Sigmoid colon (tissue), 7 donors: ENCODE data around the gene TPSD1. TPM values are rescaled to one million over a fixed set of nuclear protein-coding genes. Genes with fewer than 3 reads are reported as not detected.

ENCODE experiments used
- DNase-seq: peaks from one replicate; pipeline ENCODE4 v3.0.0-alpha.2; 2019
- H3K27ac ChIP-seq, 4 donors: fragments of 200-600 bp; sonication (generic); one replicate each; pipeline ENCODE4 v1.5.1; 2016 to 2019; ENCODE audit warnings: mild to moderate bottlenecking in 1 of 4
- H3K27me3 ChIP-seq, 3 donors: fragments of 200-600 bp; sonication (generic); one replicate each; pipeline ENCODE4 v1.5.1; 2019; ENCODE audit warnings: mild to moderate bottlenecking in 1 of 3
- H3K36me3 ChIP-seq, 4 donors: fragments of 200-600 bp; sonication (generic); one replicate each; pipeline ENCODE4 v1.5.1; 2016 to 2019
- H3K4me1 ChIP-seq, 4 donors: fragments of 200-600 bp; sonication (generic); one replicate each; pipeline ENCODE4 v1.5.1; 2017 to 2019
- H3K4me3 ChIP-seq, 4 donors: fragments of 200-600 bp; sonication (generic); one replicate each; pipeline ENCODE4 v1.5.1; 2017 to 2019; ENCODE audit warnings: mild to moderate bottlenecking in 2 of 4, moderate library complexity in 1 of 4
- H3K9me3 ChIP-seq, 4 donors: fragments of 200-600 bp in 3 of 4; sonication (generic) in 3 of 4; one replicate each; pipeline versions ENCODE4 v1.5.1 to v1.6.1; 2013 to 2019
- CTCF ChIP-seq, 4 experiments: fragments of 450-650 bp in 3 of 4; fragments of 200-600 bp in 1 of 4; IDR thresholded peaks; one replicate each; pipeline ENCODE4 v1.5.1; 2016 to 2019; ENCODE audit warnings: antibody characterized with exemption in 4 of 4, mild to moderate bottlenecking in 3 of 4, moderate library complexity in 2 of 4
- EP300 ChIP-seq, 4 donors: sonication (generic); formaldehyde crosslinking; IDR thresholded peaks; one replicate each; pipeline ENCODE4 v1.6.1; 2017; ENCODE audit warnings: antibody characterized with exemption in 4 of 4
- POLR2A ChIP-seq, 2 donors: fragments of 450-650 bp; IDR thresholded peaks; one replicate each; pipeline ENCODE4 v1.6.1; 2016; ENCODE audit warnings: antibody characterized with exemption in 2 of 2, mild to moderate bottlenecking in 2 of 2, moderate library complexity in 2 of 2
- POLR2AphosphoS5 ChIP-seq, 4 donors: sonication (generic); formaldehyde crosslinking; IDR thresholded peaks; one replicate each; pipeline ENCODE4 v1.6.1; 2017; ENCODE audit warnings: antibody characterized with exemption in 4 of 4
- WGBS, 2 donors: extraction: QIAGEN DNeasy Blood & Tissue Kit; methylation state at CpG; one replicate each; pipeline ENCODE4 v1.1.7; 2013; 5-methylcytosine and 5-hydroxymethylcytosine counted together
- intact Hi-C: fragments of 100-400 bp; cut with DNase I; formaldehyde crosslinking; loops from one replicate; pipeline ENCODE4 v1.15.1; 2023
- polyA plus RNA-seq, 3 donors: library from polyadenylated mRNA; stranded (reverse); fragments of 200-250 nt; gene quantifications; one replicate each; pipeline ENCODE4 v1.2.3, GENCODE V29; 2013
- total RNA-seq, 4 donors: library from RNA; depleted of rRNA; stranded (reverse); fragments of >200 nt; gene quantifications; one replicate each; pipeline ENCODE4 v1.1.0, GENCODE V29; 2016
- donor health status: healthy with polysubstance abuse.
- donor health status: Bipolar disorder and iron deficiency.
- donor health status: healthy.

Gene TPSD1
- total and polyA plus RNA-seq, 7 donors: 0.71 to 5.3 (median 1.2) TPM; not detected in 4

- Histone ChIP-seq H3K27me3 (peaks cover under 1 to 30% (median 16%) of the 10 kb centered on the region in 3 donors), H3K4me1 (peaks cover 0 to 13% (median 11%) of the 10 kb centered on the region in 4 donors), H3K4me3 (no peak overlapping the region), H3K9me3 (no peaks in the 10 kb centered on the region), H3K27ac (no peak overlapping the region), H3K36me3 (no peaks in the 10 kb centered on the region)
- TF ChIP-seq CTCF (IDR thresholded peaks at IDR 0.05) (no peak), EP300 (IDR thresholded peaks at IDR 0.05) (no peak), POLR2AphosphoS5 (IDR thresholded peaks at IDR 0.05) (no peak), POLR2A (IDR thresholded peaks at IDR 0.05) (no peak)
- WGBS, 2 donors: 69% methylated on average over 4 of the region's 4 CpGs
- no peak for DNase-seq
- intact Hi-C loops: loop anchor here (5.0 kb wide), 1 partner anchor 961 kb away; the partner anchor contains the start of gene RNPS1
Measured at GRCh38 chr16:1306334-1306733, 50.5 kb downstream of the TPSD1 start.

- Histone ChIP-seq H3K4me1 (peaks cover 0 to 32% (median 30%) of the 10 kb centered on the region in 4 donors), H3K4me3 (peak overlapping the region; percentile 58 to 84 (median 73)), H3K27ac (peak overlapping the region; percentile 88 to 95 (median 94)), H3K36me3 (peaks cover 0 to 10% (median 0%) of the 10 kb centered on the region in 4 donors), H3K9me3 (no peaks in the 10 kb centered on the region), H3K27me3 (peaks cover 0 to 10% (median 0%) of the 10 kb centered on the region in 3 donors)
- no peak for DNase-seq
- intact Hi-C loops: loop anchor here (2.0 to 5.0 kb wide), 2 partner anchors 100 to 959 kb away; partner anchors contain the start of gene RNPS1
- 4% methylated on average over 42 of the region's 43 CpGs for WGBS, 2 donors
- TF ChIP-seq POLR2A (IDR thresholded peaks at IDR 0.05): no peak
- no peak for TF ChIP-seq EP300 (IDR thresholded peaks at IDR 0.05)
- no peak for TF ChIP-seq POLR2AphosphoS5 (IDR thresholded peaks at IDR 0.05)
- no peak for TF ChIP-seq CTCF (IDR thresholded peaks at IDR 0.05)
Measured at GRCh38 chr16:1308036-1308976, 52.4 kb downstream of the TPSD1 start.

Other genes with a start within 250 kb of the TPSD1 start
- not detected for gene SSTR5, start 183.3 kb upstream of the TPSD1 start, total RNA-seq
- under 1 TPM in 1 of 3 donors, not detected in 2; 0.04 TPM for gene SSTR5, start 183.3 kb upstream of the TPSD1 start, polyA plus RNA-seq
- not detected for gene C1QTNF8, start 159.8 kb upstream of the TPSD1 start, total RNA-seq
- not detected for gene C1QTNF8, start 159.8 kb upstream of the TPSD1 start, polyA plus RNA-seq
- 100 to 1,000 TPM in 2 of 4 donors, 10 to 100 TPM in 2; 37.0 to 181 (median 127) TPM for gene CACNA1H, start 103.0 kb upstream of the TPSD1 start, total RNA-seq
- 10 to 100 TPM in 1 of 3 donors, 1 to 10 TPM in 1, under 1 TPM in 1; 0.46 to 10.1 (median 1.8) TPM for gene CACNA1H, start 103.0 kb upstream of the TPSD1 start, polyA plus RNA-seq
- 1 to 10 TPM in 1 of 4 donors, not detected in 3; 1.4 TPM for gene TPSG1, start 30.8 kb upstream of the TPSD1 start, total RNA-seq
- 10 to 100 TPM; 21.5 to 73.9 (median 59.9) TPM for gene TPSG1, start 30.8 kb upstream of the TPSD1 start, polyA plus RNA-seq
- 100 to 1,000 TPM in 1 of 4 donors, 10 to 100 TPM in 3; 12.2 to 182 (median 17.6) TPM for gene TPSB2, start 25.9 kb upstream of the TPSD1 start, total RNA-seq
- gene TPSB2, start 25.9 kb upstream of the TPSD1 start, polyA plus RNA-seq: 10 to 100 TPM in 2 of 3 donors, 1 to 10 TPM in 1; 7.9 to 27.6 (median 11.0) TPM
- 100 to 1,000 TPM in 1 of 4 donors, 10 to 100 TPM in 3; 10.2 to 118 (median 17.3) TPM for gene TPSAB1, start 15.4 kb upstream of the TPSD1 start, total RNA-seq
- gene TPSAB1, start 15.4 kb upstream of the TPSD1 start, polyA plus RNA-seq: 10 to 100 TPM in 1 of 3 donors, 1 to 10 TPM in 2; 5.1 to 25.2 (median 8.9) TPM
- 10 to 100 TPM; 44.0 to 95.3 (median 61.5) TPM for gene UBE2I, start 53.6 kb downstream of the TPSD1 start, total RNA-seq
- gene UBE2I, start 53.6 kb downstream of the TPSD1 start, polyA plus RNA-seq: 10 to 100 TPM; 38.4 to 85.1 (median 45.3) TPM
- 1 to 10 TPM in 3 of 4 donors, not detected in 1; 1.1 to 1.8 (median 1.6) TPM for gene BAIAP3, start 77.6 kb downstream of the TPSD1 start, total RNA-seq
- gene BAIAP3, start 77.6 kb downstream of the TPSD1 start, polyA plus RNA-seq: 1 to 10 TPM in 2 of 3 donors, under 1 TPM in 1; 0.60 to 5.5 (median 1.8) TPM
- gene TSR3, start 95.8 kb downstream of the TPSD1 start, total RNA-seq: 100 to 1,000 TPM in 2 of 4 donors, 10 to 100 TPM in 2; 83.4 to 107 (median 98.3) TPM
- gene TSR3, start 95.8 kb downstream of the TPSD1 start, polyA plus RNA-seq: 10 to 100 TPM; 59.0 to 69.1 (median 66.9) TPM
- 10 to 100 TPM; 42.1 to 60.1 (median 43.7) TPM for gene GNPTG, start 95.9 kb downstream of the TPSD1 start, total RNA-seq
- 10 to 100 TPM; 28.0 to 46.0 (median 30.6) TPM for gene GNPTG, start 95.9 kb downstream of the TPSD1 start, polyA plus RNA-seq
- gene UNKL, start 158.6 kb downstream of the TPSD1 start, total RNA-seq: 10 to 100 TPM; 19.6 to 29.1 (median 20.7) TPM
- gene UNKL, start 158.6 kb downstream of the TPSD1 start, polyA plus RNA-seq: 10 to 100 TPM in 2 of 3 donors, 1 to 10 TPM in 1; 2.1 to 13.0 (median 10.8) TPM
- 10 to 100 TPM in 3 of 4 donors, 1 to 10 TPM in 1; 8.3 to 17.4 (median 15.6) TPM for gene UQCC4, start 164.7 kb downstream of the TPSD1 start, total RNA-seq
- 10 to 100 TPM; 25.8 to 32.6 (median 27.0) TPM for gene UQCC4, start 164.7 kb downstream of the TPSD1 start, polyA plus RNA-seq
- not detected for gene PERCC1, start 175.0 kb downstream of the TPSD1 start, total RNA-seq
- under 1 TPM in 1 of 3 donors, not detected in 2; 0.07 TPM for gene PERCC1, start 175.0 kb downstream of the TPSD1 start, polyA plus RNA-seq
- under 1 TPM in 1 of 4 donors, not detected in 3; 0.55 TPM for gene CCDC154, start 188.5 kb downstream of the TPSD1 start, total RNA-seq
- gene CCDC154, start 188.5 kb downstream of the TPSD1 start, polyA plus RNA-seq: 1 to 10 TPM in 1 of 3 donors, not detected in 2; 1.4 TPM
- gene CLCN7, start 219.0 kb downstream of the TPSD1 start, total RNA-seq: 10 to 100 TPM; 31.0 to 78.7 (median 42.2) TPM
- gene CLCN7, start 219.0 kb downstream of the TPSD1 start, polyA plus RNA-seq: 10 to 100 TPM in 1 of 3 donors, 1 to 10 TPM in 2; 4.2 to 55.4 (median 5.5) TPM
- not detected for gene PTX4, start 232.9 kb downstream of the TPSD1 start, total RNA-seq
- gene PTX4, start 232.9 kb downstream of the TPSD1 start, polyA plus RNA-seq: not detected
- gene TELO2, start 237.3 kb downstream of the TPSD1 start, total RNA-seq: 10 to 100 TPM; 12.5 to 31.3 (median 18.1) TPM
- 10 to 100 TPM; 10.4 to 60.3 (median 12.0) TPM for gene TELO2, start 237.3 kb downstream of the TPSD1 start, polyA plus RNA-seq